Central memory CD8-positive, alpha-beta T cell (primary cell): ENCODE results near the gene KLHL14.
"Not testable (repeated sequence)": the region's sequence is repeated elsewhere in the genome, so short reads cannot be mapped to it uniquely, and the experiment has no call there.

Experiments
- ATAC-seq: fragments of 150-1000 bp; cut with Tn5 transposase; replicated peaks from 2 replicates; pipeline ENCODE4 v1.10.0; 2022; ENCODE audit warnings: mild to moderate bottlenecking, moderate FRiP score, moderate number of reproducible peaks; ENCODE audit not compliant: poor library complexity, severe bottlenecking; ENCODE audit errors: extremely low read depth
- DNase-seq, 2 donors: peaks; one replicate each; pipeline ENCODE4 v3.0.0; 2021; ENCODE audit warnings: low spot score in 2 of 2
- H3K27ac Mint-ChIP-seq: one replicate; pipeline ENCODE4 v1.8.0; 2022; ENCODE audit warnings: low read depth, mild to moderate bottlenecking, moderate library complexity, mixed read lengths
- H3K27me3 Mint-ChIP-seq: one replicate; pipeline ENCODE4 v1.8.0; 2022; ENCODE audit warnings: mixed read lengths
- H3K36me3 Mint-ChIP-seq: one replicate; pipeline ENCODE4 v1.8.0; 2022; ENCODE audit warnings: mild to moderate bottlenecking, moderate library complexity, mixed read lengths; ENCODE audit not compliant: insufficient read depth
- H3K4me1 Mint-ChIP-seq: one replicate; pipeline ENCODE4 v1.8.0; 2022; ENCODE audit warnings: mixed read lengths
- H3K4me3 Mint-ChIP-seq: one replicate; pipeline ENCODE4 v1.8.0; 2022; ENCODE audit warnings: mild to moderate bottlenecking, moderate library complexity, mixed read lengths
- H3K9me3 Mint-ChIP-seq: one replicate; pipeline ENCODE4 v1.8.0; 2022; ENCODE audit warnings: mixed read lengths

KLHL14 gene

GRCh38 chr18:32637659-32638058 is 135.2 kb downstream of the KLHL14 start:
- H3K36me3 Mint-ChIP-seq, H3K4me1 Mint-ChIP-seq, H3K27ac Mint-ChIP-seq, H3K27me3 Mint-ChIP-seq, H3K9me3 Mint-ChIP-seq, ATAC-seq, DNase-seq, H3K4me3 Mint-ChIP-seq: not testable (repeated sequence)

DNA sequence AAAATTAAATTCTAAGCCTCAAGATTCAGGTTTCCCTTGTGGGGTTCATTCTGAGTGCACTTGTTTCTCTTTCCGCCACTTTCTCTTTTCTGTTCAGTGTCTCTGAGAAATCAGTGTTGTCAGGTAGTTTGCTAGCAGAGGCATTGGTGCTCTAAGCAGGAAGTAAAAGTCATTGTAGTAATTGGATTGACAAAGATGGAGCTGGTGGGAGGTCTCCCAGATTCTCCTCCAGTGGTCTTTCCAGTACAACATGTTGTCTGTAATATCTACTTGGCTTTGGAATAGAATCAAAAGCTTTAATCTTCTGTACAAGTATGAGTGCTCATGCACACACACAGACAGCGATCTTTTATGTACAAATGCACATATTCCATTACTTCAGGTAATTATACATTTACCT is 135.6 kb downstream of the KLHL14 start:
- no peaks in the 10 kb centered on the region for H3K4me1 Mint-ChIP-seq
- no peak overlapping the region for H3K27ac Mint-ChIP-seq
- H3K27me3 Mint-ChIP-seq, result no peaks in the 10 kb centered on the region
- H3K4me3 Mint-ChIP-seq, result no peak overlapping the region
- no peak for DNase-seq
- no peak for ATAC-seq
- H3K36me3 Mint-ChIP-seq, result no peaks in the 10 kb centered on the region
- no peaks in the 10 kb centered on the region for H3K9me3 Mint-ChIP-seq

GRCh38 chr18:32634876-32635431 is 137.9 kb downstream of the KLHL14 start:
- no peaks in the 10 kb centered on the region for H3K9me3 Mint-ChIP-seq
- no peaks in the 10 kb centered on the region for H3K27me3 Mint-ChIP-seq
- DNase-seq (no peak), ATAC-seq (no peak)
- no peaks in the 10 kb centered on the region for H3K36me3 Mint-ChIP-seq
- H3K4me1 Mint-ChIP-seq, result no peaks in the 10 kb centered on the region
- no peak overlapping the region for H3K27ac Mint-ChIP-seq
- no peak overlapping the region for H3K4me3 Mint-ChIP-seq

- ATAC-seq (no peak), DNase-seq (no peak)
- peaks cover 10% of the 10 kb centered on the region for H3K27me3 Mint-ChIP-seq
- H3K36me3 Mint-ChIP-seq, result no peaks in the 10 kb centered on the region
- H3K27ac Mint-ChIP-seq, result no peak overlapping the region
- H3K4me1 Mint-ChIP-seq, result no peaks in the 10 kb centered on the region
- H3K4me3 Mint-ChIP-seq, result no peak overlapping the region
- H3K9me3 Mint-ChIP-seq, result no peaks in the 10 kb centered on the region
These were observed 142.7 kb downstream of the KLHL14 start for GRCh38 chr18:32629981-32630700.

DNA sequence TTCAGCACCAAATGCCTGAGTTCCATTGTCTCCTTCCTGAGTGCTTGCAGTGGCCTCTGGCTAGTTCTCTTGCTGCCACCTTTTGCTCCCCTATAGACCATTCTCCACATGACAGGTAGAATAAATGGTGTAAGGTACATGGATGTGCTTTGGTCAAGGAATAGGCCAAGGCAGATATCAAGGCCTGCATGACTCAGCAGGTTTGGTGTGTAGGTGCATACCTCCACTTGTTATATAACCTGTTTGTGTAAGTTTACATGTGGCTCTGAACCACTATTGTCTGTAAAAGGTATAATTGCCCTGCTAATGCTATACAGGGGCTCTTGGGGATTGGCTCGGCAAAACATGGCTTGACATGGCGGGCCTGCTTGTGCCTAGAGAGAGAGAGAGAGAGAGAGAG is 143.5 kb downstream of the KLHL14 start:
- Mint-ChIP-seq H3K4me1 (no peaks in the 10 kb centered on the region), H3K27ac (no peak overlapping the region), H3K9me3 (no peaks in the 10 kb centered on the region), H3K36me3 (no peaks in the 10 kb centered on the region), H3K27me3 (peaks cover 10% of the 10 kb centered on the region), H3K4me3 (no peak overlapping the region)
- ATAC-seq, result no peak
- DNase-seq, result no peak

DNA sequence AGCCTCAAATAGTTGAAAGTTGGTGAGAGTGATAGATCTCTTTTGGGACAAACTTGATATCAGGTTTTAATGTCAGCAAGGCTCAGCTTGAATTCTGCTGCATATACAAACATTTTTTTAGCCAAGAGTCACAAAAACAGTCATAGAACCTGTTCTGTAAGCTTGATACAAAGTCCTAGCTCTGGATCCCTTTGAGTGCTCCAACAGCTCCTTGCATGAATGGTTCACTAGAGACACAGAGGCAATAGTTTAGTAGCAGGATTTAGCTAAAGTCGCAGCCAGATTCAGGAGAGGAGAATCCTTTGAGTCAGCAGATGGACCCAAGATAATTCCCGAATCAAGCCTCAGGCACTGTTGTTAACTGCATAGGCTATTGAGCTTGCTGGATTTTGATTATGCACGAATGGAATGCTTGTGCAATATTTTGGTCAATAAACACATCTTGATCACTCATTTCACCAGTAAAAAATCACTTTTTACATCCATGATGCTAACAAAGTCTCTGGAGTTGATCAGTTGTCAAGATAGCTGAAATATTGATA is 148.6 kb downstream of the KLHL14 start:
- no peak overlapping the region for H3K4me3 Mint-ChIP-seq
- H3K36me3 Mint-ChIP-seq, result no peaks in the 10 kb centered on the region
- peaks cover 10% of the 10 kb centered on the region for H3K27me3 Mint-ChIP-seq
- H3K4me1 Mint-ChIP-seq, result no peaks in the 10 kb centered on the region
- DNase-seq (no peak), ATAC-seq (no peak)
- no peaks in the 10 kb centered on the region for H3K9me3 Mint-ChIP-seq
- H3K27ac Mint-ChIP-seq, result no peak overlapping the region

- H3K9me3 Mint-ChIP-seq, result no peaks in the 10 kb centered on the region
- H3K4me1 Mint-ChIP-seq, result no peaks in the 10 kb centered on the region
- H3K27me3 Mint-ChIP-seq, result peaks cover 10% of the 10 kb centered on the region
- H3K27ac Mint-ChIP-seq, result no peak overlapping the region
- ATAC-seq, result no peak
- H3K36me3 Mint-ChIP-seq, result no peaks in the 10 kb centered on the region
- DNase-seq, result no peak
- H3K4me3 Mint-ChIP-seq, result no peak overlapping the region
These were observed 149.3 kb downstream of the KLHL14 start for GRCh38 chr18:32623563-32623962.
